ENCODE measurements around the gene CIAO3. TPM values are rescaled to one million over a fixed set of nuclear protein-coding genes. Genes with fewer than 3 reads are reported as not detected.

The CIAO3 gene
- total RNA-seq, 1 experiment from 2014 or later, result 32.8 TPM

GRCh38 chr16:708959-709358, 31.8 kb downstream of the CIAO3 start:
- no peaks in the 10 kb centered on the region for H4K20me1 ChIP-seq (ENCODE audit: insufficient read depth)
- ChIA-PET CTCF (no interaction called here), POLR2A (no interaction called here), RAD21 (ENCODE audit: low non-redundant PET in 1 of 2, low total read pairs in 2 of 2, uncharacterized antibody in 2 of 2, unreplicated experiment in 2 of 2) (no interaction called here)
- H3K9me2 ChIP-seq (ENCODE audit: insufficient read depth), result no peaks in the 10 kb centered on the region
- no peak overlapping the region for H2AFZ ChIP-seq (ENCODE audit: low read depth, low read length, poor library complexity, severe bottlenecking)
- no peak overlapping the region for H3K27ac ChIP-seq (ENCODE audit: low read depth, low read length)
- intact Hi-C loops (cut with micrococcal nuclease), result no loop called here
- no peaks in the 10 kb centered on the region for H3K36me3 ChIP-seq (ENCODE audit: control insufficient read depth in 1 of 2, insufficient read depth in 2 of 2, low read length in 2 of 2)
- ATAC-seq, result no peak
- H3K9me3 ChIP-seq (ENCODE audit: control insufficient read depth in 1 of 2, insufficient read depth in 1 of 2, low read depth in 1 of 2, low read length in 2 of 2), result no peaks in the 10 kb centered on the region
- BruUV-seq (replicated peaks), result no TSS peak
- no peak for DNase-seq (ENCODE audit: low read depth, low spot score)
- H3K9ac ChIP-seq (ENCODE audit: low read length), result no peak overlapping the region
- H3K4me1 ChIP-seq (ENCODE audit: control insufficient read depth in 1 of 2, insufficient read depth in 2 of 2, low read length in 2 of 2), result peaks cover 10 to 52% of the 10 kb centered on the region in 2 experiments
- H3K4me3 ChIP-seq (replicated peaks in 1 of 2; ENCODE audit: low read depth in 1 of 2, low read length in 2 of 2), result no peak overlapping the region
- TF ChIP-seq ATF3 (IDR thresholded peaks at IDR 0.05) (no peak), FOSL1 (IDR thresholded peaks at IDR 0.05; ENCODE audit: low read depth) (no peak), REST (IDR thresholded peaks at IDR 0.05; ENCODE audit: low read depth) (no peak), CTCF (IDR thresholded peaks at IDR 0.05 in 2 of 3, conservative IDR thresholded peaks at IDR 0.05 in 1 of 3; ENCODE audit: borderline replicate concordance in 1 of 3, insufficient read depth in 1 of 3, low read depth in 2 of 3, low read length in 2 of 3) (no peak), RAD21 (IDR thresholded peaks at IDR 0.05; ENCODE audit: low read depth) (no peak), SRF (IDR thresholded peaks at IDR 0.05; ENCODE audit: low read depth) (no peak), CEBPB (IDR thresholded peaks at IDR 0.05; ENCODE audit: low read depth) (no peak)
- H3K79me2 ChIP-seq (ENCODE audit: insufficient read depth, low read length), result peaks cover 11% of the 10 kb centered on the region
- H3K27me3 ChIP-seq (ENCODE audit: insufficient read depth, low read length), result no peaks in the 10 kb centered on the region
- H3K4me2 ChIP-seq (ENCODE audit: low read length), result no peak overlapping the region
